Spinal cord (tissue), 10 donors: ENCODE results near the gene RUNX3. TPM values are rescaled to one million over a fixed set of nuclear protein-coding genes. Genes with fewer than 3 reads are reported as not detected.

ENCODE experiments used
- DNase-seq, 6 donors: peaks; one replicate each; pipeline versions ENCODE4 v3.0.0 to v3.0.0-alpha.2; 2013 to 2015; ENCODE audit warnings: low spot score in 6 of 6, low read depth in 4 of 6
- H3K27ac ChIP-seq: one replicate; pipeline ENCODE4 v1.5.1; 2013; ENCODE audit warnings: low read depth, low read length, control low read depth
- H3K27me3 ChIP-seq: one replicate; pipeline ENCODE4 v1.6.1; 2013; ENCODE audit warnings: low read length; ENCODE audit not compliant: control insufficient read depth, insufficient read depth
- H3K36me3 ChIP-seq: one replicate; pipeline ENCODE4 v1.6.1; 2013; ENCODE audit warnings: low read length; ENCODE audit not compliant: control insufficient read depth, insufficient read depth
- H3K4me1 ChIP-seq: one replicate; pipeline ENCODE4 v1.6.1; 2013; ENCODE audit warnings: low read length; ENCODE audit not compliant: control insufficient read depth, insufficient read depth
- H3K4me3 ChIP-seq: one replicate; pipeline ENCODE4 v1.5.1; 2013; ENCODE audit warnings: low read depth, low read length, control low read depth
- H3K9me3 ChIP-seq: one replicate; pipeline ENCODE4 v1.6.1; 2013; ENCODE audit warnings: low read length; ENCODE audit not compliant: control insufficient read depth, insufficient read depth
- WGBS: methylation state at CpG from one replicate; pipeline ENCODE4 v1.1.5; 2013; ENCODE audit warnings: missing lambda C conversion rate; ENCODE audit not compliant: insufficient coverage; 5-methylcytosine and 5-hydroxymethylcytosine counted together
- polyA plus RNA-seq, 2 donors: library from polyadenylated mRNA; unstranded; fragments of 120-200 nt; gene quantifications; one replicate each; pipeline ENCODE4 v1.2.1, GENCODE V29; 2013; ENCODE audit not compliant: insufficient read length in 2 of 2
- total RNA-seq, 2 donors: library from RNA; depleted of rRNA in 1 of 2; stranded (reverse); fragments of 120-200 nt in 1 of 2; fragments of >200 nt in 1 of 2; gene quantifications; one replicate each; pipeline versions ENCODE4 v1.2.3 to v1.2.4, GENCODE V29; 2013 to 2014
- donor health status: healthy.

Gene RUNX3
- total and polyA plus RNA-seq, 4 donors: 0.08 to 0.42 (median 0.10) TPM

- WGBS: 62% methylated on average over 13 of the region's 16 CpGs
- no peaks in the 10 kb centered on the region for H3K9me3 ChIP-seq
- H3K27ac ChIP-seq: no peak overlapping the region
- no peak overlapping the region for H3K4me3 ChIP-seq
- no peak for DNase-seq
- H3K27me3 ChIP-seq: peaks cover 6% of the 10 kb centered on the region
- H3K4me1 ChIP-seq: no peaks in the 10 kb centered on the region
- H3K36me3 ChIP-seq: no peaks in the 10 kb centered on the region
Observed at GRCh38 chr1:24874611-24875234, 55.4 kb downstream of the RUNX3 start.

- no peak for DNase-seq
- 81% methylated on average over 3 of the region's 7 CpGs for WGBS
Observed at GRCh38 chr1:24874056-24874455, 56.0 kb downstream of the RUNX3 start.

GRCh38 chr1:24873148-24873547 is 56.9 kb downstream of the RUNX3 start:
- H3K4me1 ChIP-seq: no peaks in the 10 kb centered on the region

More at GRCh38 chr1:24874056-24874455, 56.0 kb downstream of the RUNX3 start:
- Histone ChIP-seq H3K27ac (no peak overlapping the region), H3K4me3 (no peak overlapping the region), H3K27me3 (peaks cover 6% of the 10 kb centered on the region), H3K4me1 (no peaks in the 10 kb centered on the region), H3K36me3 (no peaks in the 10 kb centered on the region), H3K9me3 (no peaks in the 10 kb centered on the region)

GRCh38 chr1:24872061-24872850 is 57.8 kb downstream of the RUNX3 start:
- no peaks in the 10 kb centered on the region for H3K36me3 ChIP-seq
- WGBS: 89% methylated on average over 13 of the region's 19 CpGs

More at GRCh38 chr1:24873148-24873547, 56.9 kb downstream of the RUNX3 start:
- Histone ChIP-seq H3K27me3 (peaks cover 6% of the 10 kb centered on the region), H3K4me3 (no peak overlapping the region), H3K36me3 (no peaks in the 10 kb centered on the region), H3K9me3 (no peaks in the 10 kb centered on the region), H3K27ac (no peak overlapping the region)
- no peak for DNase-seq
- WGBS: no CpG with 5 or more reads among the region's 1 CpG

GRCh38 chr1:24871306-24871901 is 58.7 kb downstream of the RUNX3 start:
- no peaks in the 10 kb centered on the region for H3K36me3 ChIP-seq
- DNase-seq: no peak
- no peaks in the 10 kb centered on the region for H3K9me3 ChIP-seq
- no peak overlapping the region for H3K4me3 ChIP-seq
- H3K4me1 ChIP-seq: no peaks in the 10 kb centered on the region
- WGBS: 97% methylated on average over 8 of the region's 11 CpGs
- peaks cover 13% of the 10 kb centered on the region for H3K27me3 ChIP-seq
- H3K27ac ChIP-seq: no peak overlapping the region

More at GRCh38 chr1:24872061-24872850, 57.8 kb downstream of the RUNX3 start:
- no peak overlapping the region for H3K4me3 ChIP-seq
- H3K27ac ChIP-seq: no peak overlapping the region
- H3K9me3 ChIP-seq: no peaks in the 10 kb centered on the region
- DNase-seq: no peak
- no peaks in the 10 kb centered on the region for H3K4me1 ChIP-seq
- peaks cover 13% of the 10 kb centered on the region for H3K27me3 ChIP-seq

- WGBS: 73% methylated on average over 18 of the region's 20 CpGs
Observed at GRCh38 chr1:24870551-24871195, 59.4 kb downstream of the RUNX3 start.

GRCh38 chr1:24868016-24868875 is 61.8 kb downstream of the RUNX3 start:
- H3K4me3 ChIP-seq: no peak overlapping the region
- no peaks in the 10 kb centered on the region for H3K9me3 ChIP-seq
- peaks cover 7% of the 10 kb centered on the region for H3K27me3 ChIP-seq
- H3K27ac ChIP-seq: no peak overlapping the region
- 87% methylated on average over 19 of the region's 22 CpGs for WGBS
- H3K36me3 ChIP-seq: no peaks in the 10 kb centered on the region
- no peaks in the 10 kb centered on the region for H3K4me1 ChIP-seq
- no peak for DNase-seq

More at GRCh38 chr1:24870551-24871195, 59.4 kb downstream of the RUNX3 start:
- Histone ChIP-seq H3K27me3 (peaks cover 13% of the 10 kb centered on the region), H3K27ac (no peak overlapping the region), H3K4me1 (no peaks in the 10 kb centered on the region), H3K9me3 (no peaks in the 10 kb centered on the region), H3K36me3 (no peaks in the 10 kb centered on the region), H3K4me3 (no peak overlapping the region)
- no peak for DNase-seq

- Histone ChIP-seq H3K4me1 (peaks cover 4% of the 10 kb centered on the region), H3K36me3 (no peaks in the 10 kb centered on the region), H3K9me3 (no peaks in the 10 kb centered on the region), H3K27me3 (peaks cover 7% of the 10 kb centered on the region), H3K27ac (no peak overlapping the region), H3K4me3 (no peak overlapping the region)
- 67% methylated on average over 17 of the region's 18 CpGs for WGBS
- DNase-seq: no peak
Observed at GRCh38 chr1:24867084-24867870, 62.8 kb downstream of the RUNX3 start.
